ENCODE data around the gene HOXA5.

GRCh38 chr7:27091105-27091504 lies 52.4 kb downstream of the HOXA5 start:
- TF ChIP-seq CTCF (IDR thresholded peaks at IDR 0.05; ENCODE audit: control extremely low read depth in 1 of 3, insufficient read depth in 1 of 3, low read depth in 1 of 3, low read length in 3 of 3) (no peak), MAX (IDR thresholded peaks at IDR 0.05) (no peak), TEAD4 (IDR thresholded peaks at IDR 0.05; ENCODE audit: low read depth, low read length) (no peak), PHF8 (conservative IDR thresholded peaks at IDR 0.05; ENCODE audit: low read depth, low read length) (no peak)
